Medulla oblongata (tissue), 1 donor: ENCODE data around the gene RPL18.
"Not testable (repeated sequence)": the region's sequence is repeated elsewhere in the genome, so short reads cannot be mapped to it uniquely, and the experiment has no call there.

ENCODE experiments used
- DNase-seq: peaks from one replicate; pipeline ENCODE4 v3.0.0-alpha.2; 2015; ENCODE audit errors: extremely low spot score

Gene RPL18

DNA sequence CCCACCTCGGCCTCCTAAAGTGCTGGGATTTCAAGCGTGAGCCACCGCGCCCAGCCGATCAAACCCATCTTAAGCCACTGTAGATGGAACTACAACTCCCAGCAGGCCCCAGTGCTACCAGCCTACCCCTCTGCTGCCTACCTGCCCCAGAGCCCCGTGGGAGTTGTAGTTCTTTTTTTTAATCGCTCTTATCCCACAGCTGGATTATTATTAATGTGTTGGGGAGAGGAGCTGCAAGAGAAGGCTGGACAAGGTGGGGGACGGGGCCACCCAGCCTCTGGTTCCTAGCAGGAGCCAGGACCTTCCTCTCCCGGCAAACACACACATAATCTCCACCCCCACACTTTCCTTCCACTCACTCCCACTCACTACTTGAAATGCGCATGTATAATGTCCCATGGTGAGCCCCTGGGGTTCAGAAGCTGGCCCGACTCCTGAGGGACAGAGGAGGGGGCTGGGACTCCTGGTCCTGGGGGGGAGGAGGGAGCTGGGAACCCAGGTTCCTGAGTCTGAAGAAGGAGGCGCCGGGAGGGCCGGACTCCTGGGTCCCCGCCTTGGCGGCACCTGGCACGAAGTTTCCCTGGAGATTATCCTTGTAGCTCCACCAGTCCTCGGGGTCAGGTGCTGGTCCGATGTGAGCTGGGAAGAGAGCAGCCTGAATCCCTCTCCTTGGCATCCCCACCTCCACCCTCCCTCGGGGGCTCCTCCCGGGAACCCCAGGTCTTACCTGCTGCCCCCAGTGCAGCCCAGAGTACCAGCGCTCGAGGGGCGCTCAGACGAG, 26.1 kb upstream of the RPL18 start:
- DNase-seq, result peak; percentile 89

DNA sequence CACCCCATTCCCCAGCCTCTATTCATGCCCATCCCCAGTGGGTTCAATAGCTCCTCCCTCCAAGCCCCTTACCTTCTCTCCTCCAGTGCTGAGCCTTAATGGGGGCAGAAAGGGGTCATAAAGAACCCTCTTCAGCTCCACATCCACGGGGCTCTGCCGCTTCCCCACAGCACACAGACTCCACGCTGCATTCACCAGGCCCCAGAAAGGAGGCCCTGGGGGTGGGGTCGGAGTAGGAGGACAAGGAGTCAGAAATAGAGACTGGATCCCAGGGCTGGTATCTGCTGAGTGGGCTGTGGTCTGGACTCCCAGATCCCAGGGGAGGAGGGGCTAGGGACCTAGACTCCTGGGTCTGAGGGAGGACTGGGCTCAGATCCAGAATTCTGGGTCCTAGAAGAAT, 25.4 kb upstream of the RPL18 start:
- peak; percentile 38 for DNase-seq

DNA sequence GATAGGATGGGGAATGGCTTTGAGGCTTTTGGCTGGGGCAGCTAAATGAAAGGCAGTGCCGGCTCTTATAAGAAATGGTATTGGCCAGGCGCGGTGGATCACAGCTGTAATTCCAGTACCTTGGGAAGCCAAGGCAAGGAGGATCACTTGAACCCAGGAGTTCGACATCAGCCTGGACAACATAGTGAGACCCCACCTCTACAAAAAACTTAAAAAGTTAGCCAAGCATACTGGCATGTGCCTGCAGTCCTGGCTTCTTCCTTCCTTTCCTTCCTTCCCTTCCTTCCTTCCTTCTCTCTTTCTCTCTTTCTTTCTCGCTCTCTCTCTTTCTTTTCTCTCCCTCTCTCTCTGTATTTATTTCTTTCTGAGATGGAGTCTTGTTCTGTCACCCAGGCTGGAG, 23.9 kb upstream of the RPL18 start:
- no peak for DNase-seq

DNA sequence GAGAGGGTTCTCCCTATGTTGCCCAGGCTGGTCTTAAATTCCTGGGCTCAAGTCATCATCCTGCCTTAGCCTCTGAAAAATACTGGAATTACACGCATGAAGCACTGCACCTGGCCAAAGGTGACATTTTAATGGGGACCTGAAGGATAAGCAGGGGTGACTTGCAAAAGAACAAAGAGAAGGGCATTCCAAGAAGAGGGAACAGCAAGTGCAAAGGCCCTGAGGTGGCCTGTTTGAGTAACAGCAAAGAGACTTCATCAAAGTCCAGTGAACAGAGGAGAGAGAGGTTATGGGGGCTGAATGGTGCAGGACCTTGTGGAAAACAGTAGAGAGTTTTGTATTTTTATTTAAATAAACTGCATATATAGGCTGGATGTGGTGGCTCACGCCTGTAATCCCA, 22.9 kb upstream of the RPL18 start:
- DNase-seq, result no peak

DNA sequence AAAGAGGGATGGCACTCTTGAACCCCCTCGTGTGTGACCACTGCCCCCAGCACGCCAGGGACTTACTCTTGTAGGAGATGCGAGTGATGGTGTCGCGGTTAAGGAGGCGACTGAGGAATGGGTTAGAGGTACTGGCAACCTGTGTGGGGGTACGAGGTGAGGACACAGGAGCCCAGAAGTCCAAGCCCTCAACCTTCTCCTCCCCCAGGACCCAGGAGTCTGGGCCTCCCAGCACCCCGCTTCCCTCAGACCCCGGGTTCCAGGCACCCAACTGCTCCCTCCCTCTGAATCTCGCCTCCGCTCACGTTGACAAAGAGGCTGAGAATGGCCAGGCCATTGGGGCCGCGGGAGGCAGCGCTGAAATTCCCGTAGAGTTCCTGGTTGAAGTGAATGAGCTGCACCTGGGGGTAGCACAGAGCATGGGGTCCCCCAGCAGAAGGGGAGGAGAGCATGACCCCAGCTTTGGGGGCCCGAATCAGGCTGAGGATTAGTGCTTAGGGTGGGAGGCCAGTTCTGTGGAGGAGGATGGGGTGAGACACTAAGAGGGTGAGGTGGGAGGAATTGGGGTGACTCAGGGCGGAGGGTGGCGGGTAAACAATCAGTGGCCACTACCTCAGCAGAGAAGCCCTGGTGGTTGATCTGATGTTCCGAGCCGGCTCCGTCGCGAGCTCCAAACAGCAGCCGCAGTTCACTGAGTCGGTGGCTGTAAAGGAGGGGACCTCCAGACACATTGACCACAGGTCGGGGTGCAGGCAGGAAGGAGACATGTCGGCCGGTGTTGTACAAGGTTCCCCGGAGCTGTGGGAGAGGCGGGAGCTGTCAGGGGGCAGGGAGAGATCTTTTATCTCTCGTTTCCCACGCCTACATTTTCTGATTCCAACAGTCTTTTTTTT, 20.8 kb upstream of the RPL18 start:
- DNase-seq, result no peak

DNA sequence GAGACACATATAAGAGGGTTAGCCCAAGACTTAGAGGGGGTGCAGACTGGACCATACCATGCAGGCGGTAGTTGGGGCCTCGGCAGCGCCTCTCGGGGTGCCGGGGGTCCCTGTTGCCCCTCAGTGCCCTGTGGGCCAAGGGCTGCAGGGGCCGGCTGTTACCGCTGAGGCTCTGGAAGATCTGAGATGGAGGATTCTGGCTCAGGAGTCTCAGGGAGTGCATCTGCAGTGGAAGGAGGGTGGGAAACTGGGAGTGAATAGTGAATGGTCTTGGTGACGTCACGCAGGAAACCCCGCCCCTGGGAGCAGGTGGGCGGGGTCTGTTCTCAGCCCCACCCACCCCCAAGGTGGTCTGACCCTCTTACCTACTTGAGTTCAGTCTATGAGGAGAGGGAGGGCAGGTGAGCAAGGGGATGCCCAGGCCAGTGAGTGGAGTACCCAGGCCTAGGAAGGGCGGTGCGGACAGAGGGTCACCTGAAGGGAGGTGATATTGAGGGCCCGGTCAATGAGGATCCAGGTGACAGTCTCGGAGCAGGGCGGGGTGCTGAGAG, 19.9 kb upstream of the RPL18 start:
- no peak for DNase-seq

DNA sequence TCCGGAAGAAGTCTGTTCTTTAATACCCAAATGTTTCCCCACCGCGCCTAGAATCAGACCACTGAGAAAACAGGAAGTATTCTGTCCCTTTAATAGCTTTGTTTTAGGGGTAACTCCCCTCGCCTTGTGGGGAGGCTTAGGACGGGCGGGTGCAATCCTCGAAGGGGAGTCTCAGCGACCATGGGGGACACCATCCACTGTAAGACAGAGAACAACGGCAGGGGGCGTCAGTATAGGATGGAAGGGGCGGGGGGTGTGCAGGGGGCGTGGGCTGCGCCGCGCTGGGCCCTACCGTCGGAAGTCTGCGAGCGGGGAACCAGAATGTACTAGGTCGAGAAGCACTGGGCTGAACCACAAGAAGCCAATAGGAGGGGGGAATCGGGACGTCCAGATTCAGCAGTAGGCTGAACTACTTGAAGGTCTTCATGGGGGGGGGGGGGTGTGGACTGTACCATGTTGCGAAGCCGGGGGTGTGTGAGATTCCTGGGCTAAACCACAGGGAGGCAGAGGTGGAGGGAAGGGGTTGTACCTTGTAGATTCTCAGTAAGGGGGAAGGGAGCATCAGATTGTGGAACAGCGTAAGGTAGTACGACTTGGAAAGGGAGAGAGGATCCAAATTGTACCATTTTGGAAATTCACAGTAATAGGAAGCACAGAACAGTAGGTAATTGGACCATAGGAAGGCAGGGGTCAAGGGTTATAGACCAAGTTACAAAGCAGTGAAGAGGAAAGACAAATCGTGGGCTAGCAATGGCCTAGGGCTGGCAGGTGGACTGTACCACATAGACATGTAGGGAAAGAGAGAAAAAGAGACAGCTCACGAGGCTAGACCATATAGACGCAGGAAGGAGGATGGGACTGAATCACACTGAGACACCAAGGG, 19.2 kb upstream of the RPL18 start:
- DNase-seq, result peak; percentile 96

DNA sequence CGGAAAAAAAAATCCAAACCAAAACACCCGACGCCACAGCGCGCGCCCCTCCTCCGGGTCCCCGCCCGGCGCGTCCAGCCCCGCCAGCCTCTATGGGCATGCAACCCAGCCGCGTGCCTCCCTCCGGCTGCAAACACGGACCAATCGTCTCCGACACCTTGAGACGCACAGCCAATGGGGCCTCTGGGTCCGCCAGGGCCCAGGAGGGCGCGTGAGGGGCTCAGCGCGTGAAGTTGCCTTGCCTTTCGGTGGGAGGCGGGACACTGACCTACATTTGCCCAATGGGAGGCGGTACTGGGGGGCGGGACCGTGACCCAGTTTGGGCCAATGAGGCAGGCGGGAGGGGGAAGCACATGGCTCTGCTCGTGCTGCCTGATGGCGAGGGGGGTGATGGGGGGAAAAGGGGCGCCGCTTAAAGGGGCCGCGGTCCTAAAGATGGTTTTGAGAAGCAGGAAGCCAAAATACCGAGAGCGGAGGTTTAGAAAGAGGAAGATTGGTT, 18.5 kb upstream of the RPL18 start:
- DNase-seq, result peak; percentile 100

DNA sequence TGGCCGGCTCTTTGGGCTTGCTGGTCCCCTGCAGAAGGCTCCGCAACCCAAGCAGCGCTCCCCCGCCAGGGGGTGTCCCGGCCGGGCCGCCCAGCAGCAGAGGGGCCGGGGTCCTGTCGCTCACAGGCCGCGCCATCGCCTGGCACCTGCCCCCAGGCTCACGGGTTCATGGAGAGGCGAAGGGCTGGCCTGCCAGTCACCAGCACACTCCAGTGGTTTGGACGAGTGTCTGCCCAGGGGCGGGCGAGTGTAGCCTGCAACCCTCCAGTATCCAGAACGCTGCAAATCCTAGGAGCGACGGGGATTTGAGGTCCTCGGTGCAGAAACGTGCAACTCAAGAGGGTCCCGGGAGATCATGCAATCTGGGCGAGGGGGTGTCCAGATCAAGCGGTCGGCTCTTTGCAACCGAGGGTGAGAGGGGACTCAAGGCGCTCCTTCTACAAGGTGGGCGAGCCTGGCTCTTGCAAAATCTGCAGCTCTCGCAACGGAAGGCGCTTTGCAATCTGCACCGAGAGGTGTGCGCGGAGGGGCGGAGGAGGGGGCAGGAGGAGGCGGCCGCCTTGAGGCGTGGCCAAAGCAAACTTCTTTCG, 18.0 kb upstream of the RPL18 start, which contains the start of gene DBP:
DBP (minus strand) TSS at position 521 of the 590 bp plus-strand sequence; CDS start at position 136, 385 bp downstream.
- no peak for DNase-seq

DNA sequence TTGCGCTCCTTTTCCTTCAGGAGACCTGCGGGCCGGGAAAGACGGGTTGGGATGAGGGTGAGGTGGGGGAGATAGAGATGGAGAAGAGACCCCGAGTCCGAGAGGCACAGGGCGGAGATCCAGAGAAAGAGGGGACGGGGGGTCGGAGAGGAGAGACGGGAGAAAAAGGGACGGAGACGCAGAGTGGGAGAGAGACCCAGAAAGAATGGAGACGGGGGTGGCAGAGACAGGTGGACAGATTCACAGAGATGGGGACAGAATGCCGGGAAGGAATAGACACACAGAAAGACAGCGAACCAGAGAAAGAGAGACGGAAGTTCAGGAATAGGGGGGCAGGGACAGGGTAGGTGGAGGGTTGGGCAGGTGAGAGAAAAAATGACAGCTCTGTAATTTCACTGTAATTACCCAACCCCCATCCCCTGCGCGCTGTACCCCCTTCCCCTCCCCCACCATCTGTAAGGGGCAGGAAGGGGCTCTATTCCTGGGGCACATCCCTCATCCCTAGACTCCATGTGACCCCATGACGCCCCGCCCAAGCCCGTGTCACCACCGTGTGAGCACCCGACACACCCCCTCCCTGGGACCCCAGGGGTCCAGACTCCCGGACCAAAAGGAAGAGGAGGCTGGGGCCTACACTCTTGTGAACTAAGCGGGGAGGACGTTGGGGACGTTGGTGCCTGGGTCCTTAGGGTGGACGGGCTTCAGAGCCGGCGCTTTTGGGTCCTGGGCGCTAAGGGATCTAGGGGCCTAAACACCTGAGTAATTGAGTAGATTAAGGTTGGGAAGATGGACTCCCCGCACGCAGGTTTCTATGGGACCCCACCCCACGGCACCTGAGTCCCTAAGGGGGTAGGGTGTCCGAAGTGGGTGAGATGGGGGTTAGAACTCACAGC, 17.2 kb upstream of the RPL18 start:
- peak; percentile 79 for DNase-seq

DNA sequence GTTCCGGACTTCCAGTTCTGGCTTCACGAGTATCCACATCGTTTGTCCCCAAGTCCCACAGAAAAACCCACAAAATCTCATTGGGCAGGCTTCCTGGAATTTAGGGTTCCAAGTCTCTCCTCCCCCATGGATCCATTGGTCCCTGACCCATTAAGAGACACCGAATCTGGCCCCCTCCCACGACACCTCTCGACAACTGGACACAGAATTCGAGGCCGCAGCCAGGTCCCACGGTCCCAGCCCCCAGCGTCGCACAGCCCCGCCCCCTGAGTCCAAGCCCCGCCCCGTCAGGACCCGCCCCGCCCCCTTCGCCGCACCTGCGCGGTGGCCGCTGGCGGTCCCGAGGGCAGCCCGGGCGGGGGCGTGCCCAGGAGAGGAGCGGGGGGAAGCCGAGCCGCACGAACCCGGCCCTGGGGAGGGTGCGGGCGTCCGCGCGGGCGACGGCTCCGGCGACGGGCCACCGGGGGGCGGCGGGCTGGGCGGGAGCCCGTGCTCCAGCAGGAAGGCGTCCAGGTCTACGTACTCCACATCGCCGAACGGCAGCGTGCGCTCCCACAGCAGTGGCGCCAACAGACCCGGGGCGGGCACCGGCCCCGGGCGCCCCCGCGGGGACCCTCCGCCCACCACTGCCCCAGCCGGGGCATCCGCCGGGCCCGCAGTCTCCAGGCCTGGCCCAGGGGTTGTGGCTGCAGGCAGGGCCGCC, 16.4 kb upstream of the RPL18 start:
- peak; percentile 75 for DNase-seq

DNA sequence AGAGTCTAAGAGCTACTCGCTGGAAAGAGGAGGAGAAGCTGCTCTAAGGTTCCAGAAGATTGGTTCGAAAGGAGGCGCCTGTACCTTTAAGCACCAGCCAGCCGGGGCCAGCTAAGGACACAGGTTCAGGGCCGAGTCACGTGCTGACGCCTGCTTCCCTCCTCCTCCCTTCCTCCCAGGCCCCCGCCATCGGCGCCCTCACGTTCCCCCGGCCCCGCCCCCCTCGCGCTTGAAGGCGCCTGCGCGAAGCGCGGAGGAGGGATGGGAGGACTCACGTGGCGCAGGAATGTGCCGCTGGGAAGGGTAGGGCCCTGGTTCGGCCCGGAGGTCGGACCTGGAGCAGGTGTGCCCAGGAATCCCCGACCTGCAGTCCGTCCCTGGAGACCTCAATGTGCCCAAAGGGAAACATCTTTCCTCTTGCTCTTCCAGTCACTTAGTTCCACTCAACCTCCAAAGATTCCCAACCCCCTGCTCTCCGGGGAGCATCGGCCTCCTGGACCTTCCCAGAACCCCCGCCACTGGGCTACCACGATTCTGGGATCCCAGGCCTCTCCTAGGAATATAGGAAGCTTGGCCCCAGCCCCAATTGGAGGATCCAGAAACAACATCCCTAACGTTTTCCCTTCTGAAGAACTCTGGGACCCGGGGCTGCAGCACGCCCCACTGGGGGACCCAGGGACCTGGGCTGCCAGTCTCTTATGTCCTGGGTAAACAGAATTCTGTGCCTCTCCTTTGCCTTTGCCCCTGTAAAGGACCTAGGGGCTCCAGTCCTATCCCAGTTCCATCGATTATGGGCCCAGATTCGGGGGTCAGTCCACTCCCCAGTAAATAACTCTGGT, 15.7 kb upstream of the RPL18 start:
- peak; percentile 96 for DNase-seq

DNA sequence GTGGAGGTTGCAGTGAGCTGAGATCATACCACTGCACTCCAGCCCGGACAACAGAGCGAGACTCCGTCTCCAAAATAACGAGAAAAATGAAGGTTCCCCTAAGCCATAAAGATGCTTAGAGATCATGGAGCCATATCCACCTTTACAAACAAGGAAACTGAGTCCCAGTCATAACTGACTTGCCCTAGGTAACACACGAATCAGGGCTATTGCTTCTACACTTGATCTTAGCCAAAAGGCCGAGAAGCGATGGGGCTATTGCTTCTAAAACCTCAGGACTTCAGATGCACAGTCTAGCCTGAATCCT, 15.0 kb upstream of the RPL18 start:
- no peak for DNase-seq

DNA sequence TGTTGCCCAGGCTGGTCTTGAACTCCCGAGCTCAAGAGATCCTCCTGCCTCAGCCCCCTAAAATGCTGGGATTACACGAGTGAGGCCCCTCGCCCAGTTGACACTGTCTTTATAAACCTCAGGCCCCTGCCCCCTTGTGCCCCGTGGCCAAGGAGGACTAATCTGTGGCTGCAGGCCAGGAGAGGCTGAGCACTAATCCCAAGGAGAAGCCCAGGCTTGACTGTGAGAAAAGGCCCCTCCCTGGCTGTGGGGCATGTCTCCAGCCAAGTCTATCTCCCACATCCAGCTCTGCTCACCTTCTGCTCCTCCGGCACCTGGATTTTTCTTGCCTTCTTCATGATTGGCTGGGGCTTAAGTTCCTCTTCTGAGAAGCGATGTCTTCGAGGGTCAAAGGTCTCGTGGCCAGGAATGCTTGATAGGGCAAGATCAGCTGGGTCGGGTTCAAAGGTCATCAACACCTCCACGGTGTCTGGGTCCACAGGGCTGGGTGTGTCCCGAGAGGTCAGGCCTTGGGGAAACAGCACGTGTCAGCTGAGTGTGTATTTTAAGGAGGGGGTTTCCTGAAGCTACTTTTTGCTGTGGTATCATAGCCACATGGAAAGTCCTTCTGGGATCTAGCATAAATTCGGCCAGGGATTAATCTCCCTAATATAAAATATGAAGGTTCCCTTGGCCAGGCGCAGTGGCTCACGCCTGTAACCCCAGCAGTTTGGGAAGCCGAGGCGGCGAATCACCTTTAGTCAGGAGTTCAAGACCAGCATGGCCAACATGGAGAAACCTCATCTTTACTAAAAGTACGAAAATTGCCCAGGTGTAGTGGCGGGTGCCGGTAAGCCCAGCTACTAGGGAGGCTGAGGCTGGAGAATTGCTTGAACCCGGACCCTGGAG, 14.4 kb upstream of the RPL18 start:
- no peak for DNase-seq

DNA sequence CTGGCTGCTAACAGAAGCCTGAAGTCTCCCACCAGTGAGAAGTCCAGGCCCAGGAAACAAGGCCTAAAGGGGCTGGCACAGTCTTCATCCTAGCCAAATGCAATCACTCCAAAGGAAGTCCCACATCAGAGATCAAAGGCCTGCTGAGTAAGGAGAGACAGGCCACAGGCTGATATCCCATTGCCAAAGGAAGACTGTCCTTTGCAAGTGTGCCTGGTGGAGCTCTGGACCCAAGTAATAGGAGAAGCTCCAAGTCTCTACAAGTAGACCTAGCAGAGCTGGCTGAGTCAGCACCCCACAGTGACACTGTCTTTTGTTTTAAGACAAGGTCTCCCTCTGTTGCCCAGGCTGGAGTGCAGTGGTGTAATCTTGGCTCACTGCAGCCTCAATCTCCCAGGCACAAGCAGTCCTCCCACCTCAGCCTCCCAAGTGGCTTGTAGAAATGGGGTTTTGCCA, 13.7 kb upstream of the RPL18 start:
- DNase-seq, result no peak

DNA sequence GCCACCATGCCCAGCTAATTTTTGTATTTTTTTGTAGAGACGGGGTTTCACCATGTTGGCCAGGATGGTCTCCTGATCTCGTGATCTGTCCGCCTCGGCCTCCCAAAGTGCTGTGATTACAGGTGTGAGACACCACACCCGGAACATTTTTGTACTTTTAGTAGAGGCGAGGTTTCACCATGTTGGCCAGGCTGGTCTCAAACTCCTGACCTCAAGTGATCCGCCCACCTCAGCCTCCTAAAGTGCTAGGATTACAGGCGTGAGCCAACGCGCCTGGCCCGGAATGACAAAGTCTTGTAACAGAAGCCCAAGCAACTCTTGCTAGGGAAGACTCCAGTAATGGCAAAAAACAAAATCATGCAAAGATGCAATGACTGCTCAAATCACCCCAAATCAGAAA, 13.3 kb upstream of the RPL18 start:
- DNase-seq, result not testable (repeated sequence)

DNA sequence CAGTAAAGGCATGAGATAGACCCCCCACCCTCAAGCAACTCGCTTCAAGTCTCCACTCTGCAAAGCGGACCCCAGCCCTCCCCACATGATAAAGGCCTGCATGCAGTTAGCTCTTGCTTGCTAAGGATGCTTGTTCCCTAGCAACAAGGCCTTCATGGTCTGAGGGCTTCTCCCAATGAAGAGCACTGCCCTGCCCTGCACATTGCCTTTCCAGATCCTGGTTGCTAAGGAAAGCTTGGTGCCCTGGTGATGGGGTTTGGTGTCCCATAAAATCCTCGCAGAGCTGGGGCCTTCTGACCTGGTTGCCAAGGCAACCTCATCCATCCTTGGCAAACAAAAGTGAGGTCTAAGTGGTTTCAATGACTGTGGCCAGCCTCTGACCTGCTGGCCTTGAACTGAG, 12.2 kb upstream of the RPL18 start:
- DNase-seq, result no peak
